Erythroblast (primary cell): Measurements from ENCODE around the gene MFRP.

Experiments used
- DNase-seq, 2 experiments: peaks; one replicate each; lab custom pipeline; 2025; lab: John Stamatoyannopoulos, UW
- GATA1 ChIP-seq: IDR thresholded peaks from 2 replicates; pipeline ENCODE4 v1.6.1; 2011; ENCODE audit warnings: low read depth, mild to moderate bottlenecking, control low read depth, low read length, moderate library complexity
- POLR2A ChIP-seq: IDR thresholded peaks from 2 replicates; pipeline ENCODE4 v1.6.1; 2011; ENCODE audit warnings: mild to moderate bottlenecking, low read length

The MFRP gene

DNA sequence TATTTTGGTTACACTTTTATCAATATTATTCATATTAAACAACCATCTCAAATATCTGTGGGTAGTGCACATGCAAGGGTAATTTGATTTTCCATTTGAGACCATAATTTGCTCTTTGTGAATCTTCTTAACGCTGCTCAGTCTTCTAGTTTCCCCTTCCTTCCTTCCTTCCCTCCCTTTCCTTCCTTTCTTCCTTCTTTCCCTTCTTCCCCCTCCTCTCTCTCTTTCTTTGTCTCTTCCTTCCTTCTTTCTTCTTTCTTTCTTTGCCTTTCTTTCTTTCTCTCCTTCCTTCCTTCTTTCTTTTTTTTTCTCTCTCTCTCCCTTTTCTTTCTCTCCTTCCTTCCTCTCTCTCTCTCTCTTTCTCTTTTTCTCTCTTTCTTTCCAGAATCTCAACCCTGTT is 16.3 kb downstream of the MFRP start:
- no peak for TF ChIP-seq POLR2A
- no peak for TF ChIP-seq GATA1
- no peak for DNase-seq

DNA sequence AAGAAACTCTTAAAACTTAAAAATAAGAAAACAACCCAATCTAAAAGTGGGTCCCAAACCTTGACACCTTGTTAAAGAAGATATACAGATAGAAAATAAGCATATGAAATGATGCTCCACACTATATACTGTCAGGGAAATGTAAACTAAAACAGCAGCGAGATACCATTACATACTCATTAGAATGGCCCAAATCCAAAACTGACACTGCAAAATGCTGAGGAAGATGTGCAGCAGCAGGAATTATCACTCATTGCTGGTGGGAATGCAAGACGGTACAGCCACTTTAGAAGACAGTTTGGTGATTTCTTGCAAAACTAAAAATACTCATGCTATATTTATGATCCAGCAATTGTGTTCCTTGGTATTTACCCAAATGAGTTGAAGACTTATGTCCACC is 17.2 kb downstream of the MFRP start:
- TF ChIP-seq GATA1, result no peak
- TF ChIP-seq POLR2A, result no peak
- DNase-seq, result no peak

DNA sequence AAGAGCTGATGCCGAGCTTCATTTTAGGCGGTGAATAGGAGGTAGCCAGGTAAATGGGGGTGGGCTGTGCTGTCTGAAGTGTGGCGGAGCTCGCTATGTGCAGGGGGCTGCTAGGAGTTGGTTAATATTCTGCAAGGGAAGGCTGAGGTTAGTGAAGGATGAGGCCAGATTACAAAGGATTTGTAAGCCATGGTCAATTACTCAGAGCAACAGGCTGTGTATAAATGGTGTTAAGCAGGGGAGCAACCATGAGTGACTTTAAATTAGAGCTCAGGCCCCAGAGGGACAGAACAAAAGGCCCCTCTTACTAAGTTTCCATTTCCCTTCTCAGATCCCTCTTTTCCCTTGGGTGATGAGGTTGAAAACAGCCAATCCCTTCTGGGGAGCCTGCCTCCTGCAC is 22.3 kb downstream of the MFRP start:
- TF ChIP-seq POLR2A, result no peak
- no peak for TF ChIP-seq GATA1
- DNase-seq, result no peak

DNA sequence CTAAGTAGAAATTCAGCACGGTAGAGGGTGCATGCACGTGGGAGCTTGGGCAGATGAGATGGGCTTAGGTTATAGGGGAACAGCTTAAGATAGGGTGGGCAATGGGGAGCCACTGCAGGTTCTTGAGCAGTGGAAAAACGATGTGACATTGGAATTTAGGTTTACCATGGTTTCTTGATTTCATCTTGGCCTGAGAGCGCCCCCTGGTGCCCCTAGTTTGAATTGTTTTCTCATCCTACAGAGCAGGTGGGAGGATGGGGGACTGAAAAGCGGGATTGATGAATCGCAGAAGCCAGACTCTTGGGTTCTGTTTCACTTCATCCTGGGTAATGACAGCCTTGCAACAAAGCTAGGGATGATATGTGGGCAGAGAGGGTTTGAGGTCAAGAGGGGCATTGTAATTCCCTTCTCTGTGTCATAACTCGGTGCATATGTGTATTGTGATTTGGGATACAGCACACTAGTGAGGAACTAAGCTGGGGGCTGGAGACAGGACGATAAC is 22.9 kb downstream of the MFRP start:
- TF ChIP-seq GATA1, result no peak
- TF ChIP-seq POLR2A, result no peak
- DNase-seq, result peak; percentile 62 to 82

DNA sequence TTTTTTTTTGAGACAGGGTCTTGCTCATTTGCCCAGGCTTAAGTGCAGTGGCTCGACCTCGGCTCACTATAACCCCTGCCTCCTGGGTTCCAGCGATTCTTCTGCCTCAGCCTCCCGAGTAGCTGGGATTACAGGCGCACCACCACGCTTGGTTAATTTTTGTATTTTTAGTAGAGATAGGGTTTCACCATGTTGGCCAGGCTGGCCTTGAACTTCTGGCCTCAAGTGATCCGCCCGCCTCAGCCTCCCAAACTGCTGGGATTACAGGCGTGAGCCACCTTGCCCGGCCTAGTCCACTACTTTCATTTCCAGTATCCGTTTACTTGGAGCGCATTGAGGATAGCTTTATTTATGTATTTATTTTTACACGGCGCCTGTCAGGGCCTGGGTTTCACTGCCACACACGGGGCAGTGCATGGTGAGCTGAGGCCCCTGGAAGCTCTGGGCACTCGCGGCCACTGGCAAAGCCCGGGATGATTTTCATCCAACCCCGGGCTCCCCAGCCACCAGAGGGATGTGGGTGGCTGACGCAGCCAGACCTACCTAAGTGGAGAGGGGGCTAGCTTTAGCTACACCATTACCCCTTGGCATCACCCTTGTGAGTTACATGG is 23.5 kb downstream of the MFRP start:
- TF ChIP-seq POLR2A (no peak), GATA1 (no peak)
- DNase-seq, result no peak

DNA sequence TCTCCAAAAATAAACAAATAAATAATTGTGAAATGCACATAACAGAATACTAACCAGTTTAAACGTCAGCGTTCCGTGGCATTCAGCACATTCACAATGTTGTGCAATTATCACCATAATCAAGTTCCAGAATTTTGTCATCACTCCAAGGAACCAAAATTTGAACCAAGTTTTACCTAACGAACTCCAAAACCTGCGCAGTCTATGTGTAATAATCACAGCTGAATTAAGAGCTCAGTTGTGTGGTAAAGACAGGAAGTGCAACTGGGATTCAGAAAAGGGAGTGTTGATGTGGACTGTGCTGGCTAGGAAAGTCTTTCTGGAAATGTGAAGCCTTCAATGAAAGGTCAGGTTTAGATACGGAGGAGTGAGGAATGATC is 24.2 kb downstream of the MFRP start:
- no peak for TF ChIP-seq GATA1
- no peak for TF ChIP-seq POLR2A
- no peak for DNase-seq

DNA sequence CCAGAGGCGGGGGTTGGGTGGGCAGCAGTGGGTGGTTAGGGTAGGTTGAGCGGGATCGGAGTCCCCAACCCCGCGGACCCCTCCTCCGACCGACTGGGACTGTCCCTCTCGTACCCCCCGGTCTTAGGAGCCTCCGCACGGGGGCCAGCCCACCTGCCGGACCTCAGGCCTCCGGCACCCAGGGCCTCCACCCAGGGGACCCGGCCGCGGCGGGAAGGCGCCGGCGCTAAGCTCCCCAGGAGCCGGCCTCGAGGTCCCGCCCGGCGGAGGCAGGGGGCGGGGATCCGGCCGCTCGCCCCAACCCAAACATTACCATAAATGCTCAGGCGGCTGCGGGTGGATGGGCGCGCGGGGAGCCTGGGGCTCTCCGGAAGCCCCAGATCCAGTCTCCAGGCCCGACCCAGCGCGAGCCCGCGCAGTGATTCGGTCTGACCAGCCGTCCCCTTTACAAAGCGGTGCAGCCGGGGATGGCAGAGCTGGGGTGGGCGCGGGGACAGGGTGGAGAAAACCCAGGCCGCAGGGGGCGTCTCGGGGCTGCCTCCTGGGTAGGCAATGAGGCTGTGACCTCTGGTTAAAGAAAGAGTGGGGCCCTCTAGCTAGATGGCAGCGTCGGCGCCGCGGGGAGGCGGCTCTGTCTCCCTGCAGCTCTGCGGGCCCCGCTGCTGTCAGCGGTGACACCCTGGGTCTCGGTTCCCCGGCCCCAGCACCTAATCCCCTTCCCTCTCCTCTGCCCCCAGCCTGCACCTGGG is 25.6 kb downstream of the MFRP start:
- TF ChIP-seq POLR2A (no peak), GATA1 (no peak)
- DNase-seq, result peak in 1 of 2 experiments; percentile 27

DNA sequence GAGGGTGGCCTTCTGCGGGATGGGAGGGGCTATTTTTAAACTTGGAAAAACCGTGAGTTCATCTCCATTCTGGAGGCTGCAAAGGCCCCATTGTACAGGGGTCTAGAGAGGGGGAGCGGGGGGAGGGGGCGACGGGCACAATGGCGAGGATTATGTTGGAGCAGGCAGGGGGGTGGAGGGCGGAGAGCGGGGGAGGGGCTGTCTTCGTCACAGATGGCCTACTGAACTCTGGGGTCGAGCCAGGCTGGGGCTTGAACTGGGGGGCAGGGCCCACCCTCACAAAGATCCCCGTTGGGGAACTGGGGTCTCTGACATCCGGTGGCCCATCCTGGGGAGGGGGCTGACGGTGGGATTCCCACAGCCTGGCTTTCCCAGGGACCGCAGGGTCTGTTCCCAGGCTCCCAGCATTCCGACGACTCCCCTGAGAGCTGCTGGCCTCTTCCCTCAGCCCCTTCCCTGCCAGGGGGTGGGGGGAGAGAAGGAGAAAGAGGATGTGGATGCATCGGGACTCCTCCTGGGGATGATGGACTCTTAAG is 26.2 kb downstream of the MFRP start:
- DNase-seq, result no peak
- TF ChIP-seq GATA1, result no peak

DNA sequence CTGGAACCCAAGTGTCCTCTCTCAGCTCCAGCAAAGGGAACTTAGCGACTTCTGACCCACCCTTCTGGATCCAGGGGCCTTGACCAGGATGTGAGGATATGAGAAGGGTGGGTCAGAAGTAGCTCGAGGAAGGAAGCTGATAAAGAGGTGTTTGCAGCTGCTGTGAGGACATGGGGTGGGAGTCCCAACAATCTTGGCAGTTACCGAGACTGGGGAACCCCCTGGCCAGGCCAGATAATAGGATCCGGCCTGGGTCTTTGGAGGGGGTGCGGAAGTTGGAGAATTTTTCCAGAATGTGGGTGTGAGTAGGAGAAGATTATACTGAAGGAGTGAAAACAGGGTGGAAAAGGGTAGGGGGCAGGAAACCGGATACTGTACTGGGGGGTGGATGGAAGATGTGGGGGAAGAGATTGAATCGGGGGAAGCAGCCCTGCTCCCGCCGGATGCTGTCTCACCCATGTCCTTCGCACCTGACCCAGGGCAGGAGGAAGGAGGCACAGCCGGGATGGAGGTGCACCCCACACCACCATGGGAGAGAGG is 26.7 kb downstream of the MFRP start:
- TF ChIP-seq POLR2A (no peak), GATA1 (no peak)
- no peak for DNase-seq

DNA sequence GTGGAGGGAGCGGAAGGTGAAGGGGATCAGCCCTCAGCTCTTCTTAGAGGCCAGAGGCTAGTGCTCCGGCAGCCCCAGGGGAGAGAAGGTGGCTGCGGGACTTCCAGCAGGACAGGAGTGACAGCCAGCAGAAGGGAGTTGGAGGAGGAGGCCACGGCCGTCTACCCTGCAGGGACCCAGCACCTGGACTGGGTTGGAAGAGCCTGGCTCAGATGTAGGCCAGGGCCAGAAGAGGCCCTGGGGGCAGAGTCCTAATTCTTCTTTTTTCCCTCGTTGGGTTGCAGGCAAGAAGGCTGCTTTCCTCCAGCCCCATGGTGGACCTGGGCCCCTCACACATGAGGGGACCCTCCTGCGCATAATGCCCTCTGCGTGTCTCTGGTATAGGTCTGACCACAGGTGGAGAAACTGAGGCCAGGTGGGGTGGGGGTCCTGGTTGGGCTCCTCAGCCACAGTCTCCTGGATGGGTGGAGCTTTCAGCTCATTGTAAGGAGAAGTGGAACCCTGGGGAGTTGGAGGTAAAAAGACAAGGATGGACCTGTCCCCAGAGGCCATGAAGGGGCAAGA is 27.3 kb downstream of the MFRP start:
- TF ChIP-seq GATA1, result no peak
- no peak for DNase-seq

DNA sequence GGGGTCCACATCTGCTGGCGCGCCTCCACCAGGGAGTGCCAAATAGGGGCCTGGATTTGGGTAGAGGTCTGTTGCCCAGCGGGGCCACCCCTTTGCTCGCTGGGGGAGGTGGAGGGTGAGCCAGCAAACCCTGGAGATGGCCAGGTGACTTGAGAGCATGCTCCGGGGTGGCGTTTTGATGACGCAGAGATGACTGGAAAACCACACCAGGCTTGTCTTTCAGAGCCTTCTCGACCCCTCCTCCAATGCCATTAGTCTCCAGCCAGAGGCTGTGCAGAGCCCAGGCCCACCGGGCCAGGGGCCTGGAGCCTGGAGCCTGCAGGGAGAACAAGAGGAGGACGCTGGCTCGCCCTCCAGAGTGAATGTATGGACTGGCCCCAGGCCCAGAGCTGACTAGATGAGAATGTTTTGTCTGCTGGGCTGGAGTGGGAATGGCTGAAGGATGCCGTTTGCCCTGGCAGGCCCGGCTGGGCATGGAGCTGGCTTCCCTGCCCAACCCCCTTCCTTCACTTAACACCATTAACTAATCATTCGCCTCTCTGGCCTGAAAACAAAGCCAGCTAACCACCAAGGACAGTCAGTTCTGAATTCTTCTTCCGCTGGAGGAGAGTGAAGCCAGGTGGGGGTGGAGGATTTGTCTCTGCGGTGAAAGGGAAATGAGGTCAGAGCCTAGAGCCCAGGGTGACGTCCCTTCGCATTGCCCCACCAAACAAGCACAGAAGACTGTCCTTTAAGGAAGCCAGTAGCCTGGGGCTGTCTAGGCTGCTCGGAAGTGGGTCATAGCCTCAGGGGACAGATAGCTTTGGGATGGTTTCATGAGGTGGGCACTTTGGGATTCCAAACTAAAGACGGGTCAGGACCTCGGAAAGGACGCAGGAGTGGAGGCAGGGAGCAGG is 28.0 kb downstream of the MFRP start:
- DNase-seq, result no peak
- TF ChIP-seq GATA1 (no peak), POLR2A (no peak)

DNA sequence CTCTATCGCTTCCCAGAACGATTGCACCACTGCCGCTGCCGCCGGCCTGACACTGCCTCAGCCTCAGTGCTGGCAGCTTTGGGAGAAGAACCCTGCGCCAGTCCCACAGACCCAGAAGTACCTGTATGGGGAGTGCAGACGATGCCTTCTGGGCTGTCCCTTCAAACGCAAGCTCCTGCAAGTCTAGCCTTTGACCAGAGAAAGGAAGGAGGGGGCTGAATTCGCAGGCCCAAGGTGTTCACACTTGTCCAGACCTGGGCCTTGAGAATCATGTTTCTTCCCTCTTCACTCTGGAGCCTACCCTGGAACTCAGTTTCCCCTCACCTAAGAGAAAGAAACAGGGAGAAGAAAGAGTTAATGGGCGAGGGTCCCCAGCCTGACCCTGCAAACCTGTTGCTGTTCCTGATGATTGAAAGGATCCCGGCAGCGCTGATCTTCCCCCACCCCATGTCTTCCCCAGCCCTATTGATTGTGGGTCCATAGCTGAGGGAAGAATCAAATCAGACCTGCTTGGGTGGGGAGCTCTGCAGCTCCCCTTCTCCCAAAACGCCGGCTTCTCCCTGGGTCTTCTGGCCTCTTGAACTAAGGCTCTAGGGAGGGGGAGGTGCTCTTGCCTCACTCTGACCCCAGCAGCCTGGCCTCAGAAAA is 28.8 kb downstream of the MFRP start:
- no peak for DNase-seq
- TF ChIP-seq POLR2A (no peak), GATA1 (no peak)

DNA sequence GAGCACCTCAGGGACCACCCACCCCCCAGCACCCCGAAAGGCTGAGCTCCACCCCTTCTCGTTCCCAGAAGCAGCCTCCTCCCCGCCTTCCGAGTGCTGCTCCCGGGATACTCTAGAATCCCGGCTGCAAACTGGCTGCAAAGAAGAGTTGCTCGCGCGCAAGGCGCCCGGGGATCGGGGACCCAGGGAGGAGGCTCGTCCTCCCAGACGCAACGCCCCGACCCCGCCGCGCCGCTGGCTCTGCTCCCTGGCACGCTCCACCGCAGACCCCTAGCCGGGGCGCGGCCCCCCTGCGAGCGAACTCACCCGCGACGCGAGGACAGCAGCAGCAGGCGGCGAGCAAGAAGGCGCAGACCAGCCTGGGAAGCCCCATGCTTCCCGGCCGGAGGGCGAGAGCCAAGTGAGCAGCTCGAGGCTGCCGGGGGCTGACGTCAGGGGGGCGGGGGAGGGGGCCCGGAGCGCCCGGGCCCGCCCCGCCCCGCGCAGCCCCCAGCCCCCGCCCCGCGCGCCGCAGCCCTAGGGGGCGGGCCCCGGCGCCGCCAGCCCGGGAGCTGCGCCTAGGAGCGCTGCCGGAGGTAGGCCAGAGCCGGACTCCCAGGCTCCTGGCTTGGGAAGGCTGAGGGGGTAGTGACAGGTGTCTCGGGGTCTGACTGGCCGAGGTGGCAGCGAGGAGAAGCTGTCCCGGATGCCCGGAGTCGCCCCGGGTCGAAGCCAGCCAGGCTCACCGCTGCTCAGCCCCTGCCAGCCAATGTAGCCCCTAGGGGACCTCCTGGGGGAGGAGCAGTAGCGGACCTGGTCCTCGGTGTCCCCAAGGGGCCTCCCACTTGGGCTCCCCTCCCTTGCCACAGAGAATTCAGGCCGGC is 29.5 kb downstream of the MFRP start, which contains the start of gene MCAM:
MCAM (minus strand) TSS at position 402 of the 863 bp plus-strand sequence; CDS start at position 373, 29 bp downstream.
- TF ChIP-seq GATA1, result no peak
- TF ChIP-seq POLR2A, result no peak
- no peak for DNase-seq
